ENCODE measurements around the gene ZNF573.
"Not testable (repeated sequence)": the region's sequence is repeated elsewhere in the genome, so short reads cannot be mapped to it uniquely, and the experiment has no call there.

The ZNF573 gene

GRCh38 chr19:37779127-37780005 lies at the start of gene ZNF573:
Gene ZNF573, minus strand, starts transcription at chr19:37779586. Its CDS starts 5,857 bp downstream, at chr19:37773729.
- no peaks in the 10 kb centered on the region for H3K4me1 ChIP-seq
- H3K4me3 ChIP-seq, result peak within 1 kb of the TSS; percentile 69
- DNase-seq (ENCODE audit: low spot score in 2 of 2), result peak; percentile 87 to 90
- H3K9me3 ChIP-seq, result no peaks in the 10 kb centered on the region
- H3K36me3 ChIP-seq (replicated peaks), result no peaks in the 10 kb centered on the region
- no peaks in the 10 kb centered on the region for H3K27me3 ChIP-seq (ENCODE audit: low read depth)
- in situ Hi-C loops (cut with MboI; ENCODE audit: low sequenced_read_pairs), result no loop called here

DNA sequence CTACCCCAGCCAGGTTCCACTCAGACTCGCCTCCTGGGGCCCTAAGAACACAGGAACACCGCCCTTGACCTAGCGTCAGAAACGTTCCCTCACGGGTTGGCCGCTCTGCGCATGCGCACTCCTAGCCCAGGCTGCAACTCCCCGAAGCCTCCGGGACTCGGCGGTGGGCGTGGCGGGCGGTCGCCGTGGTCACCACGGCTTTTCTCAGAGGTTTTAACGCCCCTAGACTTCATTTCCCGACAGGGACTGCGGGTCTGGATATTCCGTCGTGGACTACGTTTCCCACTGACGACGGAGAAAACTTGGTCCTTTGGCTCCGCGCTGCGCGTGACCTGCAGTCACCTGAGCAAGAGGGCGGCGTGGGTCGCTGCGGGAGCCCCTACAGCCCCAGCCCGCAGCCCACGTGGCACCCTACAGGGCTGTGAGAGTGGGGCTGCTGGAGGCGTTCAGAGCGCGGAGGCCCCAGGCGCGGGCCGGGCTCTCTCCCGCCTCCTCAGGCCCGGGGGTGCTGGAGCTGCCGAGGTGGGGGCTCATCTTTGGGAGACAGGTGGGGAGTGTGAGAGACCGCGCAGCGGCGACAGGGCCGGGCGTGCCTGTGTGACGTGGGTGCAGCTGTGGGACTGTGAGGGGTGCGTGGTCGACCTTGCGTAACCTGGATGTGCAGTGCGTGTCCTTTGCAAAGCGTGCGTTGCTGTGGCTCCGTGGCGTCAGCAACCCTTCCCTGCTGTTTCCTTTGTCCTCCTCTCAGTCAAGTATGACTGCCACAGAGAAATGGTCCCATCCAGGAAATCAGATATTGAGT lies 38.0 kb upstream of the ZNF573 start:
- Histone ChIP-seq H3K4me1 (no peaks in the 10 kb centered on the region), H3K36me3 (replicated peaks) (no peaks in the 10 kb centered on the region), H3K9me3 (no peaks in the 10 kb centered on the region), H3K4me3 (no peak overlapping the region), H3K27me3 (ENCODE audit: low read depth) (no peaks in the 10 kb centered on the region)
- in situ Hi-C loops (cut with MboI; ENCODE audit: low sequenced_read_pairs), result no loop called here
- DNase-seq (ENCODE audit: low spot score in 2 of 2), result no peak

- H3K36me3 ChIP-seq (replicated peaks); in situ Hi-C loops (cut with MboI; ENCODE audit: low sequenced_read_pairs); H3K9me3 ChIP-seq; H3K27me3 ChIP-seq (ENCODE audit: low read depth); H3K4me1 ChIP-seq; DNase-seq (ENCODE audit: low spot score in 2 of 2); H3K4me3 ChIP-seq: not testable (repeated sequence)
Observed at GRCh38 chr19:37815611-37816010, 36.2 kb upstream of the ZNF573 start.

- peaks cover 2% of the 10 kb centered on the region; the same call in 1 of the 2 replicates for H3K9me3 ChIP-seq
- H3K4me3 ChIP-seq, result no peak overlapping the region
- H3K36me3 ChIP-seq (replicated peaks), result no peaks in the 10 kb centered on the region
- H3K4me1 ChIP-seq, result no peaks in the 10 kb centered on the region
- in situ Hi-C loops (cut with MboI; ENCODE audit: low sequenced_read_pairs), result no loop called here
- no peak for DNase-seq (ENCODE audit: low spot score in 2 of 2)
- H3K27me3 ChIP-seq (ENCODE audit: low read depth), result no peaks in the 10 kb centered on the region
Observed at GRCh38 chr19:37813340-37813739, 34.0 kb upstream of the ZNF573 start.

GRCh38 chr19:37809366-37809765 lies 30.0 kb upstream of the ZNF573 start:
- Histone ChIP-seq H3K27me3 (ENCODE audit: low read depth) (no peaks in the 10 kb centered on the region), H3K36me3 (replicated peaks) (no peaks in the 10 kb centered on the region), H3K4me1 (no peaks in the 10 kb centered on the region), H3K9me3 (peaks cover 3% of the 10 kb centered on the region; the same call in 1 of the 2 replicates), H3K4me3 (no peak overlapping the region)
- in situ Hi-C loops (cut with MboI; ENCODE audit: low sequenced_read_pairs), result no loop called here
- DNase-seq (ENCODE audit: low spot score in 2 of 2), result no peak

DNA sequence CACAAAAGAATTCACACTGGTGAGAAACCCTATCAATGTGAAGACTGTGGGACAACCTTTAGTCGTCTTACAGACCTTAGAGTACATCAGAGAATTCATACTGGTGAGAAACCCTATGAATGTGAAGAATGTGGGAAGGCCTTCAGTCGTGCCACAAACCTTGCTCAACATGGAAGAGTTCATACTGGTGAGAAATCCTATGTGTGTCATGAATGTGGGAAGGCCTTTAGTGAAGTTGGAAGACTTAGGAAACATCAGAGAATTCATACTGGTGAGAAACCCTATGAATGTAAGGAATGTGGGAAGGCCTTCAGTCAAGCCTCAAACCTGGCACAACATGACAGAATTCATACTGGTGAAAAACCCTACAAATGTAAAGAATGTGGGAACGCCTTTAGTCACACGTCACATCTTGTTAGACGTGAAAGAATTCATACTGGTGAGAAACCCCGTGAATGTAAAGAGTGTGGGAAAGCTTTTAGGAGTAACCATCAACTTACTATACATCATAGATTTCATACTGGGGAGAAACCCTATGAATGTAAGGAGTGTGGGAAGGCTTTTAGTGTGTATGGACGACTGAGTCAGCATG lies 24.0 kb upstream of the ZNF573 start:
- in situ Hi-C loops (cut with MboI; ENCODE audit: low sequenced_read_pairs), result no loop called here
- H3K4me1 ChIP-seq, result no peaks in the 10 kb centered on the region
- DNase-seq (ENCODE audit: low spot score in 2 of 2), result no peak
- H3K36me3 ChIP-seq (replicated peaks), result no peaks in the 10 kb centered on the region
- peaks cover 22% of the 10 kb centered on the region for H3K9me3 ChIP-seq
- H3K27me3 ChIP-seq (ENCODE audit: low read depth), result no peaks in the 10 kb centered on the region
- no peak overlapping the region for H3K4me3 ChIP-seq

DNA sequence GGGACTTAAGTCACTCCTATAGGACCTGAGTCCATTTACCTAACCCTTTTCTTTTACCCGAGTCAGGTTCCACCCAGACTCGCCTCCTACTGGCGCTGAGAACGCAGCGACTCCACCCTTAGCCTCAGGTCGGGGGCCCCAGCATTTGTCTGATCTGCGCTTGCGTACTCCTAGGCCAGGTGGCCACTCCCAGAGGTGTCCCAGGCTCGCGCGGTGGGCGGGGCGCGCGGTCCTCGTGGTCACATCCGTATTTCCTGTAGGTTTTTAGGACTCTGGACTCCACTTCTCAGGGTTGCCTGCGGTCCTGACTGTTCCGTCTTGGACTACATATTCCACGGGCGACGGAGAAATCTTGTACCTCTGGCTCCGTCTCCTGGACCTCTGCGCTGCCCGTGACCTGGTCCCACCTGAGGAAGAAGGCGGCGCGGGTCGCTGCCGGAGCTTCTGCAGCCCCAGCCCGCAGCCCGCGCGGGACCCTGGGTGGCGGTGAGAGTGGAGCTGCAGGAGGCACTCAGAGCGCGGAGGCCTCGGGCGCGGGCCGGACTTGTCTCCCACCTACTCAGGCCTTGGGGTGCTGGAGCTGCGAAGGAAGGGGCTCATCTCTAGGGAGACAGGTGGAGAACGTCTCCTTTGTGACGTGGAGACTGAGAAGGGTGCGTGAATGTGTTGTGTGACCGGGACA lies 11.0 kb upstream of the ZNF573 start:
- no peaks in the 10 kb centered on the region for H3K36me3 ChIP-seq (replicated peaks)
- no peaks in the 10 kb centered on the region for H3K9me3 ChIP-seq
- no peaks in the 10 kb centered on the region for H3K27me3 ChIP-seq (ENCODE audit: low read depth)
- no peak overlapping the region for H3K4me3 ChIP-seq
- DNase-seq (ENCODE audit: low spot score in 2 of 2), result no peak
- H3K4me1 ChIP-seq, result no peaks in the 10 kb centered on the region
- in situ Hi-C loops (cut with MboI; ENCODE audit: low sequenced_read_pairs), result no loop called here

DNA sequence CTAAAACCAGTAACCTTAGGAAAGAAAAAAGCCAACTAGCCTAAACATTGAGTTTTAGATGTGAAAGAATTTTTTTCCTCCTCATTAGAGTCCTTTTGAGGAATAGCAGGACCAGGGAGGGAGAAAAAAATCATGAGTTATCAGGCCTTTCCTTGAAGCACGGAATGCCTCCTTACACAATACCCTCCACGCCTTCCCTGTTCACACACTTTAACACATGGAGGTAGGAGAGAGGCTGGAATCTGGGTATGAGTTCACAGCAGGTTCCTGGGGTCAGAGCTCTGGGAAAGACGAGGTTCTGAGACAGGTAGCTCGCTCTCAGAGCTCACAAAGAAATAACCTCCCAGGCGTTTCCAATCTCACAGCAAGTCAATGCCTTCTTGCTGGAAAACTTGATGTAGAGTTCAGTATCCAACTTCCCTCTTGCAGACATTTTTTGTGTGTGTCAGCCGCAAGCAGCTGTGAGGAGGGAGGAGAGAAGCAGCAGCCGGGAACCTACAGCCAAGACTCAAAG lies 716 bp downstream of the ZNF573 start:
- no peak for DNase-seq (ENCODE audit: low spot score in 2 of 2)
- Histone ChIP-seq H3K9me3 (no peaks in the 10 kb centered on the region), H3K36me3 (replicated peaks) (no peaks in the 10 kb centered on the region), H3K4me3 (peak overlapping the region; percentile 69), H3K4me1 (no peaks in the 10 kb centered on the region), H3K27me3 (ENCODE audit: low read depth) (no peaks in the 10 kb centered on the region)
- in situ Hi-C loops (cut with MboI; ENCODE audit: low sequenced_read_pairs), result no loop called here

DNA sequence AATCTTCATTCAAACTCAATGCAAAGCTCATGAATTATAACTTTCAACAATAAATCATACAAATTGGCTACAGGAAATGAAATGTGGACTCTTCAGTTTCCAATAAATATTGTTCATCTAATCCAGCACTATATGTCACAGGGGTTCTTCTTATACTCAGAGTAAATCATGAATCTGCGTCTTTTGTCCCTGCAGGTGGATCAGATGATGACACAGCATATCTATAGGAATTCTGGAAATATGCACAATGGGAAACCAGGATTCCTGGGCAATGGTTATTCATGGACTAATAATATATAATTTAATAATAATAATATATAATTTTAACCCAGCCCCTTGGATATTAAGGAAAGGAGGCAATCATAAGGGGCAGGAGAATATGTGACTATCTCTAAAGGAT lies 8.4 kb downstream of the ZNF573 start:
- Histone ChIP-seq H3K4me1 (no peaks in the 10 kb centered on the region), H3K9me3 (no peaks in the 10 kb centered on the region), H3K4me3 (no peak overlapping the region), H3K27me3 (ENCODE audit: low read depth) (no peaks in the 10 kb centered on the region), H3K36me3 (replicated peaks) (peaks cover 17% of the 10 kb centered on the region; the same call in 1 of the 2 replicates)
- in situ Hi-C loops (cut with MboI; ENCODE audit: low sequenced_read_pairs), result no loop called here
- no peak for DNase-seq (ENCODE audit: low spot score in 2 of 2)

DNA sequence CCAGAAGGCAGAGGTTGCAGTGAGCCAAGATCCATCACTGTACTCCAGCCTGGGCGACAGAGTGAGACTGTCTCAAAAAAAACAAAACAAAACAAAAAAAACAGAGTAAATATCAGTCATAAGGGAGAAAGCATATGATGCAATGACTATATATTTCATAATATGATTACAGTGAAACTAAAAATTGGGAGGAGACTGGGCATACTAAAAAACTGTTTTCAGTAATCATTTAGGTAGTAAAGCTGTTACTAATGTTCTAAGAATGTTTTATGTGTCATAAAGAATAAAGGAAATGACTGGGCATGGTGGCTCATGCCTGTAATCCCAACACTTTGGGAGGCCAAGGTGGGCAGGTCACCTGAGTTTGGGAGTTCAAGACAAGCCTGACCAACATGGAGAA lies 15.9 kb downstream of the ZNF573 start:
- no peaks in the 10 kb centered on the region for H3K4me1 ChIP-seq
- in situ Hi-C loops (cut with MboI; ENCODE audit: low sequenced_read_pairs), result no loop called here
- H3K27me3 ChIP-seq (ENCODE audit: low read depth), result no peaks in the 10 kb centered on the region
- peaks cover 20% of the 10 kb centered on the region for H3K36me3 ChIP-seq (replicated peaks)
- H3K4me3 ChIP-seq, result no peak overlapping the region
- DNase-seq (ENCODE audit: low spot score in 2 of 2), result no peak
- H3K9me3 ChIP-seq, result no peaks in the 10 kb centered on the region

DNA sequence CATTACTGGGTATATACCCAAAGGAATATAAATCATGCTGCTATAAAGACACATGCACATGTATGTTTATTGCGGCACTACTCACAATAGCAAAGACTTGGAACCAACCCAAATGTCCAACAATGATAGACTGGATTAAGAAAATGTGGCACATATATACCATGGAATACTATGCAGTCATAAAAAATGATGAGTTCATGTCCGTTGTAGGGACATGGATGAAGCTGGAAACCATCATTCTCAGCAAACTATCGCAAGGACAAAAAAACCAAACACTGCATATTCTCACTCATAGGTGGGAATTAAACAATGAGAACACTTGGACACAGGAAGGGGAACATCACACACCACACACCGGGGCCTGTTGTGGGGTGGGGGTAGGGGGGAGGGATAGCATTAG lies 21.7 kb downstream of the ZNF573 start:
- H3K36me3 ChIP-seq (replicated peaks); H3K9me3 ChIP-seq; H3K27me3 ChIP-seq (ENCODE audit: low read depth); in situ Hi-C loops (cut with MboI; ENCODE audit: low sequenced_read_pairs); H3K4me1 ChIP-seq; H3K4me3 ChIP-seq; DNase-seq (ENCODE audit: low spot score in 2 of 2): not testable (repeated sequence)

- in situ Hi-C loops (cut with MboI; ENCODE audit: low sequenced_read_pairs), result no loop called here
- no peak for DNase-seq (ENCODE audit: low spot score in 2 of 2)
- Histone ChIP-seq H3K9me3 (peaks cover 6% of the 10 kb centered on the region; the same call in 1 of the 2 replicates), H3K27me3 (ENCODE audit: low read depth) (no peaks in the 10 kb centered on the region), H3K4me3 (no peak overlapping the region), H3K4me1 (no peaks in the 10 kb centered on the region), H3K36me3 (replicated peaks) (peaks cover 11% of the 10 kb centered on the region)
Observed at GRCh38 chr19:37738371-37738770, 41.0 kb downstream of the ZNF573 start.

DNA sequence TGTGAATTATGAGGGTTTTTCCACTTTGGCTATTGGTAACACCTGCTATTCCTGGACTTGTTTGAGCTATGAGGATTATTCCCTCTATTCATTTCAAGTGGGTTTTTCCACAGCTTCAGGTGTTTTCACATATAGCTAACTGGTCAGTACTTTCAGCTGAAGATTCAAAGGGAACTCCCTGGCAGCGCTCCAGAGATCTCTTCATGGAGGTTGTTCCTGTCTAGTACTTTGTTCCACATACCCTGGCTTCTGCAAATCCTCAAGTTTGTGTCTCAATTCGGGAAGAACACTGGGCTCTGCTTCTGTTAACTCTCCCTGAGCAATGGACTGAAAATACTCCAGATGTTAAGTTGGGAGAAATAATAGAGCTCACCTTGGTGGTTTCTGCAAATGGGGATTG lies 54.2 kb downstream of the ZNF573 start:
- H3K36me3 ChIP-seq (replicated peaks), result no peaks in the 10 kb centered on the region
- H3K9me3 ChIP-seq, result no peaks in the 10 kb centered on the region
- no peak for DNase-seq (ENCODE audit: low spot score in 2 of 2)
- no peaks in the 10 kb centered on the region for H3K27me3 ChIP-seq (ENCODE audit: low read depth)
- no peaks in the 10 kb centered on the region for H3K4me1 ChIP-seq
- no peak overlapping the region for H3K4me3 ChIP-seq
- in situ Hi-C loops (cut with MboI; ENCODE audit: low sequenced_read_pairs), result no loop called here
